ENCODE data around the gene EPHB1.

EPHB1 gene

DNA sequence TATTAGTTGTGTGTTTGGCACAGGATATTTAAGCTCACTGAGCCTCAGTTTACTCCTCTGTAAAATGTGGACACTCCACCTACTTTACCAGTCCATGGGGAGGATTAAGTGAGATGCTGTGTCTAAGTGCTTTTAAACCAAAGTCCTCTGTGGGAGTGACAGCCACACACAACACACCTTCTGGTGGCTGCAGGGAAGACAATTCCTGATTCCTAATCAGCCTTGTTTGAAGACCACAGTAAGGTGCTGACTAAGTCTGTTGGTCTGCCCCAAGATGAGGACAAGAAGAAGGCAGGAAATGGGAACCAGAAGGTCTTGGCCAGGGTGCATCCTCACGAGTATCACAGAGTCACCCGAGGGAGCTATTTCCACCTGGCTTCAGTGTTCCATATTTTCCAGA is 52.3 kb downstream of the EPHB1 start:
- TF ChIP-seq, protein P1, sequence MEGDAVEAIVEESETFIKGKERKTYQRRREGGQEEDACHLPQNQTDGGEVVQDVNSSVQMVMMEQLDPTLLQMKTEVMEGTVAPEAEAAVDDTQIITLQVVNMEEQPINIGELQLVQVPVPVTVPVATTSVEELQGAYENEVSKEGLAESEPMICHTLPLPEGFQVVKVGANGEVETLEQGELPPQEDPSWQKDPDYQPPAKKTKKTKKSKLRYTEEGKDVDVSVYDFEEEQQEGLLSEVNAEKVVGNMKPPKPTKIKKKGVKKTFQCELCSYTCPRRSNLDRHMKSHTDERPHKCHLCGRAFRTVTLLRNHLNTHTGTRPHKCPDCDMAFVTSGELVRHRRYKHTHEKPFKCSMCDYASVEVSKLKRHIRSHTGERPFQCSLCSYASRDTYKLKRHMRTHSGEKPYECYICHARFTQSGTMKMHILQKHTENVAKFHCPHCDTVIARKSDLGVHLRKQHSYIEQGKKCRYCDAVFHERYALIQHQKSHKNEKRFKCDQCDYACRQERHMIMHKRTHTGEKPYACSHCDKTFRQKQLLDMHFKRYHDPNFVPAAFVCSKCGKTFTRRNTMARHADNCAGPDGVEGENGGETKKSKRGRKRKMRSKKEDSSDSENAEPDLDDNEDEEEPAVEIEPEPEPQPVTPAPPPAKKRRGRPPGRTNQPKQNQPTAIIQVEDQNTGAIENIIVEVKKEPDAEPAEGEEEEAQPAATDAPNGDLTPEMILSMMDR (IDR thresholded peaks at IDR 0.05; ENCODE audit: low read length), result no peak
- no peak for TF ChIP-seq EZH2 (IDR thresholded peaks at IDR 0.05; ENCODE audit: borderline replicate concordance, low read length)
- no peak overlapping the region for H3K4me2 ChIP-seq (ENCODE audit: low read length)
- no peaks in the 10 kb centered on the region for H3K36me3 ChIP-seq (ENCODE audit: insufficient read depth, low read length)
- H3K9me3 ChIP-seq (ENCODE audit: low read length), result no peaks in the 10 kb centered on the region
- no peak overlapping the region for H3K27ac ChIP-seq (ENCODE audit: low read depth, low read length, poor library complexity, severe bottlenecking)
- no peak overlapping the region for H3K4me3 ChIP-seq (ENCODE audit: low read depth, low read length, poor library complexity, severe bottlenecking)
- no peaks in the 10 kb centered on the region for H3K9me2 ChIP-seq (ENCODE audit: low read depth, low read length)
- no peaks in the 10 kb centered on the region for H3K4me1 ChIP-seq (ENCODE audit: insufficient read depth, low read length, severe bottlenecking)
- H3K27me3 ChIP-seq (ENCODE audit: insufficient read depth, low read length), result no peaks in the 10 kb centered on the region
- no peaks in the 10 kb centered on the region for H3K79me2 ChIP-seq (ENCODE audit: insufficient read depth, low read length)
- no peak overlapping the region for H3K9ac ChIP-seq (ENCODE audit: low read length)
- no peaks in the 10 kb centered on the region for H4K20me1 ChIP-seq (ENCODE audit: insufficient read depth, low read length)
- no peak overlapping the region for H2AFZ ChIP-seq (ENCODE audit: low read length)
- H3F3A ChIP-seq (ENCODE audit: insufficient read depth, low read length), result no peaks in the 10 kb centered on the region

DNA sequence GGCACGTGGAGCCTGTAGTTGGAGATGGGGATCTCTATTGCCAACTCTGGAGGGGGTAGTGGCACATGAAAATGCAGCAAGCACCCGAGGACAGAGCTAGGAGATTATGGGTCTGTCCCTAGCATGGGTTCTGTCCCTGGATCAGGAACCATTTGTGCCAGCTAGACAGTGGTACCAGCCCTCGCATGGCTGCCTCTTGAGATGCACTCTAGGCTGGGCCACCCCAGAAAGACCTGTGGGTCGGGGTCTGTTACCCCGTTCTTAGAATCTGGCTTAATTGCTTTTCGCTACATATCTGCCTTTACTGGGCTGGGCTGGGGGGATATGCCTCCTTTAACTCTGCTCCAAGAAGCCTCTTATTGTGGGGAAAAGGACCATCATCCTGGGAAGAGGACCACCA is 54.5 kb downstream of the EPHB1 start:
- Histone ChIP-seq H3K79me2 (ENCODE audit: insufficient read depth, low read length) (no peaks in the 10 kb centered on the region), H3F3A (ENCODE audit: insufficient read depth, low read length) (no peaks in the 10 kb centered on the region), H3K9ac (ENCODE audit: low read length) (no peak overlapping the region), H4K20me1 (ENCODE audit: insufficient read depth, low read length) (no peaks in the 10 kb centered on the region), H3K4me1 (ENCODE audit: insufficient read depth, low read length, severe bottlenecking) (no peaks in the 10 kb centered on the region), H3K27ac (ENCODE audit: low read depth, low read length, poor library complexity, severe bottlenecking) (no peak overlapping the region), H3K9me3 (ENCODE audit: low read length) (no peaks in the 10 kb centered on the region), H3K4me3 (ENCODE audit: low read depth, low read length, poor library complexity, severe bottlenecking) (no peak overlapping the region), H3K4me2 (ENCODE audit: low read length) (no peak overlapping the region), H3K36me3 (ENCODE audit: insufficient read depth, low read length) (no peaks in the 10 kb centered on the region), H2AFZ (ENCODE audit: low read length) (no peak overlapping the region), H3K27me3 (ENCODE audit: insufficient read depth, low read length) (no peaks in the 10 kb centered on the region), H3K9me2 (ENCODE audit: low read depth, low read length) (no peaks in the 10 kb centered on the region)
- TF ChIP-seq, protein P1 (IDR thresholded peaks at IDR 0.05; ENCODE audit: low read length), result no peak
- TF ChIP-seq EZH2 (IDR thresholded peaks at IDR 0.05; ENCODE audit: borderline replicate concordance, low read length), result no peak

DNA sequence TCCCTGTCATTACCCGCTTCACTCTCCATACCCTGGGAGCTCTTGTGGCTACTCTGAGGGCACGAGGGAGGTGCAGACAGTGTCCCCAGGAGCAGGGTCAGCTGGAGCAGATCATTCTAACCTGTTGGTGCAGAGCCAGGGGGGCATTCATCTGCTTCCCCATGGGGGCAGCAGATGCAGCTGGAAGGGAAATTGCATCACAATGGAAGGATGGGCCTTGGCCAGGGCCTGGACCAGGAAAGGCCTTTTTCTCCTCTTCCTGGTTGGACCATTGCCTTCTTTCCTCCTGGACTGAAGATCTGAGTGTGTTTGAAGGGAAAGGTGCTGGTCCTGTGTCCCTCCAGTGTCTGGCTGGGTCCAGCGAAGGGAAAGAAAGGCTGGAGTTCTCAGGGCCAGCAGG is 55.7 kb downstream of the EPHB1 start:
- H3K4me1 ChIP-seq (ENCODE audit: insufficient read depth, low read length, severe bottlenecking), result no peaks in the 10 kb centered on the region
- H3K9ac ChIP-seq (ENCODE audit: low read length), result no peak overlapping the region
- no peaks in the 10 kb centered on the region for H3K79me2 ChIP-seq (ENCODE audit: insufficient read depth, low read length)
- H3F3A ChIP-seq (ENCODE audit: insufficient read depth, low read length), result no peaks in the 10 kb centered on the region
- H3K9me2 ChIP-seq (ENCODE audit: low read depth, low read length), result no peaks in the 10 kb centered on the region
- TF ChIP-seq, protein P1 (IDR thresholded peaks at IDR 0.05; ENCODE audit: low read length), result no peak
- TF ChIP-seq EZH2 (IDR thresholded peaks at IDR 0.05; ENCODE audit: borderline replicate concordance, low read length), result no peak
- H3K27me3 ChIP-seq (ENCODE audit: insufficient read depth, low read length), result no peaks in the 10 kb centered on the region
- no peaks in the 10 kb centered on the region for H4K20me1 ChIP-seq (ENCODE audit: insufficient read depth, low read length)
- no peaks in the 10 kb centered on the region for H3K36me3 ChIP-seq (ENCODE audit: insufficient read depth, low read length)
- no peak overlapping the region for H3K27ac ChIP-seq (ENCODE audit: low read depth, low read length, poor library complexity, severe bottlenecking)
- H3K9me3 ChIP-seq (ENCODE audit: low read length), result no peaks in the 10 kb centered on the region
- H2AFZ ChIP-seq (ENCODE audit: low read length), result no peak overlapping the region
- no peak overlapping the region for H3K4me2 ChIP-seq (ENCODE audit: low read length)
- no peak overlapping the region for H3K4me3 ChIP-seq (ENCODE audit: low read depth, low read length, poor library complexity, severe bottlenecking)
